ENCODE results near the gene SPATS2L. TPM values are rescaled to one million over a fixed set of nuclear protein-coding genes. Genes with fewer than 3 reads are reported as not detected.

SPATS2L gene
- total RNA-seq, 1 experiment from 2014 or later, result 112 TPM

DNA sequence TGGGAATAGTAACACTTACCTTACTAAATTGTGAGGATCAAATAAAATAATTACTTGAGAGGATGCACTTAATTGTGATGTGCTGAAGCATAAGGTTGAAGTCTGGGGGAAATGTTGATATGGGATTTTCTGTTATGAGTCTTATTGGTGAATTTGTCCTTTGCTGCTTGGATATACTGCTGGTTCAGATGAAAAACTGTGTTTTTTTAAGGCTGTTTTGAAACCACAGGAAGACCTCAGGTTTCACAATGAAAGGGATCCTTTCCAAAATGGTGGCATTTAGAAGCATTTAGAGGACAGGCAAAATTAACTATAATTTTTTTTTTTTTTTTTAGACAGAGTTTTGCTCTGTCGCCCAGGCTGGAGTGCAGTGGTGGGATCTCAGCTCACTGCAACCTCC, 34.9 kb downstream of the SPATS2L start (continued):
- TF ChIP-seq, protein P1, sequence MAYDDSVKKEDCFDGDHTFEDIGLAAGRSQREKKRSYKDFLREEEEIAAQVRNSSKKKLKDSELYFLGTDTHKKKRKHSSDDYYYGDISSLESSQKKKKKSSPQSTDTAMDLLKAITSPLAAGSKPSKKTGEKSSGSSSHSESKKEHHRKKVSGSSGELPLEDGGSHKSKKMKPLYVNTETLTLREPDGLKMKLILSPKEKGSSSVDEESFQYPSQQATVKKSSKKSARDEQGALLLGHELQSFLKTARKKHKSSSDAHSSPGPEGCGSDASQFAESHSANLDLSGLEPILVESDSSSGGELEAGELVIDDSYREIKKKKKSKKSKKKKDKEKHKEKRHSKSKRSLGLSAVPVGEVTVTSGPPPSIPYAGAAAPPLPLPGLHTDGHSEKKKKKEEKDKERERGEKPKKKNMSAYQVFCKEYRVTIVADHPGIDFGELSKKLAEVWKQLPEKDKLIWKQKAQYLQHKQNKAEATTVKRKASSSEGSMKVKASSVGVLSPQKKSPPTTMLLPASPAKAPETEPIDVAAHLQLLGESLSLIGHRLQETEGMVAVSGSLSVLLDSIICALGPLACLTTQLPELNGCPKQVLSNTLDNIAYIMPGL (CRISPR knock-in tag; IDR thresholded peaks at IDR 0.05), result no peak
- TF ChIP-seq MXD4 (CRISPR knock-in tag; IDR thresholded peaks at IDR 0.05; ENCODE audit: borderline replicate concordance) (no peak), NR2C2 (CRISPR knock-in tag; IDR thresholded peaks at IDR 0.05) (no peak), NFATC4 (CRISPR knock-in tag; IDR thresholded peaks at IDR 0.05) (no peak), IRF2 (CRISPR knock-in tag; IDR thresholded peaks at IDR 0.05; ENCODE audit: borderline replicate concordance, low read depth) (no peak), ZBTB21 (CRISPR knock-in tag; IDR thresholded peaks at IDR 0.05; ENCODE audit: borderline replicate concordance) (no peak), SP1 (CRISPR knock-in tag; conservative IDR thresholded peaks at IDR 0.05) (no peak), ZNF138 (CRISPR knock-in tag; conservative IDR thresholded peaks at IDR 0.05) (no peak), ZNF232 (CRISPR knock-in tag; IDR thresholded peaks at IDR 0.05) (no peak), ZNF121 (CRISPR knock-in tag; IDR thresholded peaks at IDR 0.05) (no peak)
- TF ChIP-seq, protein P2, sequence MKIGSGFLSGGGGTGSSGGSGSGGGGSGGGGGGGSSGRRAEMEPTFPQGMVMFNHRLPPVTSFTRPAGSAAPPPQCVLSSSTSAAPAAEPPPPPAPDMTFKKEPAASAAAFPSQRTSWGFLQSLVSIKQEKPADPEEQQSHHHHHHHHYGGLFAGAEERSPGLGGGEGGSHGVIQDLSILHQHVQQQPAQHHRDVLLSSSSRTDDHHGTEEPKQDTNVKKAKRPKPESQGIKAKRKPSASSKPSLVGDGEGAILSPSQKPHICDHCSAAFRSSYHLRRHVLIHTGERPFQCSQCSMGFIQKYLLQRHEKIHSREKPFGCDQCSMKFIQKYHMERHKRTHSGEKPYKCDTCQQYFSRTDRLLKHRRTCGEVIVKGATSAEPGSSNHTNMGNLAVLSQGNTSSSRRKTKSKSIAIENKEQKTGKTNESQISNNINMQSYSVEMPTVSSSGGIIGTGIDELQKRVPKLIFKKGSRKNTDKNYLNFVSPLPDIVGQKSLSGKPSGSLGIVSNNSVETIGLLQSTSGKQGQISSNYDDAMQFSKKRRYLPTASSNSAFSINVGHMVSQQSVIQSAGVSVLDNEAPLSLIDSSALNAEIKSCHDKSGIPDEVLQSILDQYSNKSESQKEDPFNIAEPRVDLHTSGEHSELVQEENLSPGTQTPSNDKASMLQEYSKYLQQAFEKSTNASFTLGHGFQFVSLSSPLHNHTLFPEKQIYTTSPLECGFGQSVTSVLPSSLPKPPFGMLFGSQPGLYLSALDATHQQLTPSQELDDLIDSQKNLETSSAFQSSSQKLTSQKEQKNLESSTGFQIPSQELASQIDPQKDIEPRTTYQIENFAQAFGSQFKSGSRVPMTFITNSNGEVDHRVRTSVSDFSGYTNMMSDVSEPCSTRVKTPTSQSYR (CRISPR knock-in tag; IDR thresholded peaks at IDR 0.05), result no peak
- TF ChIP-seq, protein P3, sequence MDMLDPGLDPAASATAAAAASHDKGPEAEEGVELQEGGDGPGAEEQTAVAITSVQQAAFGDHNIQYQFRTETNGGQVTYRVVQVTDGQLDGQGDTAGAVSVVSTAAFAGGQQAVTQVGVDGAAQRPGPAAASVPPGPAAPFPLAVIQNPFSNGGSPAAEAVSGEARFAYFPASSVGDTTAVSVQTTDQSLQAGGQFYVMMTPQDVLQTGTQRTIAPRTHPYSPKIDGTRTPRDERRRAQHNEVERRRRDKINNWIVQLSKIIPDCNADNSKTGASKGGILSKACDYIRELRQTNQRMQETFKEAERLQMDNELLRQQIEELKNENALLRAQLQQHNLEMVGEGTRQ (CRISPR knock-in tag; IDR thresholded peaks at IDR 0.05), result no peak
- TF ChIP-seq, protein P4, sequence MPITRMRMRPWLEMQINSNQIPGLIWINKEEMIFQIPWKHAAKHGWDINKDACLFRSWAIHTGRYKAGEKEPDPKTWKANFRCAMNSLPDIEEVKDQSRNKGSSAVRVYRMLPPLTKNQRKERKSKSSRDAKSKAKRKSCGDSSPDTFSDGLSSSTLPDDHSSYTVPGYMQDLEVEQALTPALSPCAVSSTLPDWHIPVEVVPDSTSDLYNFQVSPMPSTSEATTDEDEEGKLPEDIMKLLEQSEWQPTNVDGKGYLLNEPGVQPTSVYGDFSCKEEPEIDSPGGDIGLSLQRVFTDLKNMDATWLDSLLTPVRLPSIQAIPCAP (CRISPR knock-in tag; IDR thresholded peaks at IDR 0.05), result no peak
- TF ChIP-seq, protein P5, sequence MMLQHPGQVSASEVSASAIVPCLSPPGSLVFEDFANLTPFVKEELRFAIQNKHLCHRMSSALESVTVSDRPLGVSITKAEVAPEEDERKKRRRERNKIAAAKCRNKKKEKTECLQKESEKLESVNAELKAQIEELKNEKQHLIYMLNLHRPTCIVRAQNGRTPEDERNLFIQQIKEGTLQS (CRISPR knock-in tag; conservative IDR thresholded peaks at IDR 0.05), result no peak

DNA sequence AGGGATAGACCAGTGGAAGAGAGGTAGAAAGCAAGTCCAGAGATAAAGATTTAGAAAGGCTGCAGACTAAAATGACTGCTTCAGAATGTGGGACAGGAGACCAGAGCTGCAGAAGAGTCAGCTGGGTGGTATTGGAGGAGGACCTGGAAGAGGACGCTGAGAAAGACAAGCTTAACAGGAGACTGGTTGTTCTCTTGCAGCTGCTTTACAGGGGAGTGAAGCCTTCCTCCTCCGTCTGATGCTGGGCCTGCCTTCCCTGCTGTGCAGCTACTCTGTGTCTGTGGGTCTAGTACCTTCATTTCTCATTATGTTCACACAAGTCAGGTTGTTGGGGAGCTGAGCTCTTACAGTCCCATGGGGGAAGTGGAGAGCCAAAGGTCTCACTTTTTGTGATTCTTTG, 35.7 kb downstream of the SPATS2L start:
- Mint-ChIP-seq H3K9me3 (peaks cover 8% of the 10 kb centered on the region), H3K4me1 (peaks cover 68% of the 10 kb centered on the region), H3K36me3 (peaks cover 29% of the 10 kb centered on the region), H3K4me3 (no peak overlapping the region), H3K27ac (peak overlapping the region; percentile 53; the same call in 1 of the 2 replicates), H3K27me3 (ENCODE audit: low read depth) (no peaks in the 10 kb centered on the region)
- ChIA-PET CTCF (interaction anchor here (0.9 kb wide), 1 partner anchor 141 kb away, joined by 4 read pairs; no protein-coding TSS in a partner anchor), POLR2A (no interaction called here)
- ATAC-seq (peak; percentile 49), DNase-seq (ENCODE audit: low spot score) (no peak)
- TF ChIP-seq, protein P6, sequence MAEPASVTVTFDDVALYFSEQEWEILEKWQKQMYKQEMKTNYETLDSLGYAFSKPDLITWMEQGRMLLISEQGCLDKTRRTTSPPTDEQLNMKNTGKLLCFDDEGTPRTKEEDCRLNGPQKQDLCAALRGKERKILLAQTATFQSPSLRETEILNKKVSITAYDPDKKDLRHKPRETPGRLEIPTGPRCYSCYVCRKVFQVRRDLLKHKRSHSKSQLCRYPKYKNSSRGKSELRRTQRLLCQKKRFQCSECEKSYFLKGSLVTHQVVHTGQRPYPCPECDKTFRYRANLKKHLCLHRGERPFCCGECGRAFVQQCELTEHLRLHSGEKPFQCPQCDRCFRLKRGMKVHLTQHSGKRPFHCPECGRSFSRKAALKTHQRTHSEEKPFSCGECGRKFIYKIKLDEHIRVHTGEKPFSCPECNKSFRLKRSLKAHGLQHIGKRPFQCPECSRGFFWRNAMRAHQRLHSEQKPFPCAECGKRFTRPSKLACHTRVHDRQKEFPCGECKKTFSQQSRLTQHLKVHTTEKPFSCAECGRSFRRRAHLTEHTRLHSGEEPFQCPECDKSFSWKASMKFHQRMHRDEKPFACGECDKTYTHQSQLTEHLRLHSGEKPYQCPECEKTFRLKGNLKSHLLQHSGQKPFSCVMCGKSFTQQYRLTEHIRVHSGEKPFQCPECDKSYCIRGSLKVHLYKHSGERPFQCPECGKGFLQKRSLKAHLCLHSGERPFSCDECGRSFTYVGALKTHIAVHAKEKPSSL (CRISPR knock-in tag; conservative IDR thresholded peaks at IDR 0.05), result no peak
- TF ChIP-seq, protein P7, sequence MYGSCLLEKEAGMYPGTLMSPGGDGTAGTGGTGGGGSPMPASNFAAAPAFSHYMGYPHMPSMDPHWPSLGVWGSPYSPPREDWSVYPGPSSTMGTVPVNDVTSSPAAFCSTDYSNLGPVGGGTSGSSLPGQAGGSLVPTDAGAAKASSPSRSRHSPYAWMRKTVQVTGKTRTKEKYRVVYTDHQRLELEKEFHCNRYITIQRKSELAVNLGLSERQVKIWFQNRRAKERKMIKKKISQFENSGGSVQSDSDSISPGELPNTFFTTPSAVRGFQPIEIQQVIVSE (CRISPR knock-in tag; IDR thresholded peaks at IDR 0.05; ENCODE audit: borderline replicate concordance), result no peak
- TF ChIP-seq, protein P8, sequence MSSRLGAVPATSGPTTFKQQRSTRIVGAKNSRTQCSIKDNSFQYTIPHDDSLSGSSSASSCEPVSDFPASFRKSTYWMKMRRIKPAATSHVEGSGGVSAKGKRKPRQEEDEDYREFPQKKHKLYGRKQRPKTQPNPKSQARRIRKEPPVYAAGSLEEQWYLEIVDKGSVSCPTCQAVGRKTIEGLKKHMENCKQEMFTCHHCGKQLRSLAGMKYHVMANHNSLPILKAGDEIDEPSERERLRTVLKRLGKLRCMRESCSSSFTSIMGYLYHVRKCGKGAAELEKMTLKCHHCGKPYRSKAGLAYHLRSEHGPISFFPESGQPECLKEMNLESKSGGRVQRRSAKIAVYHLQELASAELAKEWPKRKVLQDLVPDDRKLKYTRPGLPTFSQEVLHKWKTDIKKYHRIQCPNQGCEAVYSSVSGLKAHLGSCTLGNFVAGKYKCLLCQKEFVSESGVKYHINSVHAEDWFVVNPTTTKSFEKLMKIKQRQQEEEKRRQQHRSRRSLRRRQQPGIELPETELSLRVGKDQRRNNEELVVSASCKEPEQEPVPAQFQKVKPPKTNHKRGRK (CRISPR knock-in tag; IDR thresholded peaks at IDR 0.05; ENCODE audit: borderline replicate concordance), result no peak
- TF ChIP-seq ZNF423 (CRISPR knock-in tag; IDR thresholded peaks at IDR 0.05) (no peak), NFYB (CRISPR knock-in tag; conservative IDR thresholded peaks at IDR 0.05; ENCODE audit: low read depth) (no peak), ATF1 (CRISPR knock-in tag; IDR thresholded peaks at IDR 0.05) (no peak), ESRRA (CRISPR knock-in tag; IDR thresholded peaks at IDR 0.05; ENCODE audit: borderline replicate concordance) (no peak), TEAD1 (CRISPR knock-in tag; IDR thresholded peaks at IDR 0.05) (no peak), PRRX2 (CRISPR knock-in tag; IDR thresholded peaks at IDR 0.05) (no peak), ZNF232 (CRISPR knock-in tag; IDR thresholded peaks at IDR 0.05) (no peak), RELA (CRISPR knock-in tag; IDR thresholded peaks at IDR 0.05; ENCODE audit: borderline replicate concordance) (no peak), RORB (CRISPR knock-in tag; IDR thresholded peaks at IDR 0.05) (no peak), MYBL2 (CRISPR knock-in tag; IDR thresholded peaks at IDR 0.05) (no peak)
